H1 (cell line): ENCODE measurements around the gene SGK1. TPM values are rescaled to one million over a fixed set of nuclear protein-coding genes. Genes with fewer than 3 reads are reported as not detected.

Experiments
- CTCF ChIA-PET: fragments of 300-600 bp; sonication (Branson Sonifier 250); formaldehyde crosslinking; loops from one replicate; lab custom pipeline; 2021; ENCODE audit not compliant: partially characterized antibody; lab: Charles Lee
- POLR2A ChIA-PET: fragments of 300-600 bp; sonication (Branson Sonifier 250); formaldehyde crosslinking; loops from one replicate; lab custom pipeline; 2021; ENCODE audit warnings: inconsistent platforms; ENCODE audit not compliant: partially characterized antibody; lab: Charles Lee
- DNase-seq, 2 experiments: peaks; one replicate each; pipeline versions ENCODE4 v3.0.0 to v3.0.0-alpha.2; 2010 to 2022; ENCODE audit warnings: low spot score in 2 of 2, low read depth in 1 of 2, mixed read lengths in 1 of 2
- FAIRE-seq: peaks from 2 replicates; lab custom pipeline; 2011; peaks lifted over from hg19 to GRCh38; lab: Jason Lieb, UNC
- H2AFZ ChIP-seq: 2 replicates; pipeline ENCODE4 v1.8.1; 2012; ENCODE audit warnings: low read length, inconsistent platforms
- H2AK5ac ChIP-seq: 2 replicates; pipeline ENCODE4 v1.6.1; 2013; ENCODE audit warnings: low read depth, low read length
- H2BK120ac ChIP-seq: replicated peaks from 2 replicates; pipeline ENCODE3; 2013; ENCODE audit warnings: low read depth, low read length, inconsistent platforms
- H2BK12ac ChIP-seq: 2 replicates; pipeline ENCODE4 v1.6.1; 2013; ENCODE audit warnings: low read depth, low read length
- H2BK15ac ChIP-seq: 2 replicates; pipeline ENCODE4 v1.6.1; 2013; ENCODE audit warnings: low read length
- H2BK20ac ChIP-seq: 2 replicates; pipeline ENCODE4 v1.6.1; 2013; ENCODE audit warnings: low read length
- H2BK5ac ChIP-seq: 2 replicates; pipeline ENCODE4 v1.6.1; 2013; ENCODE audit warnings: low read depth, low read length
- H3K14ac ChIP-seq: 2 replicates; pipeline ENCODE4 v1.6.1; 2013; ENCODE audit warnings: inconsistent platforms; ENCODE audit not compliant: insufficient read length
- H3K18ac ChIP-seq: 2 replicates; pipeline ENCODE4 v1.6.1; 2013; ENCODE audit warnings: low read length; ENCODE audit errors: extremely low read depth
- H3K23ac ChIP-seq: 2 replicates; pipeline ENCODE4 v1.6.1; 2013; ENCODE audit warnings: inconsistent platforms; ENCODE audit not compliant: insufficient read length
- H3K23me2 ChIP-seq: 2 replicates; pipeline ENCODE4 v1.6.1; 2013; ENCODE audit warnings: low read depth, low read length
- H3K27ac ChIP-seq: 2 replicates; pipeline ENCODE4 v1.6.1; 2011; ENCODE audit warnings: low read depth, low read length, inconsistent platforms
- H3K27me3 ChIP-seq, 4 experiments: replicated peaks in 1 of 4; 1 replicate in 1 of 4; 2 replicates in 3 of 4; pipeline versions ENCODE4 v1.6.1 to v1.8.1; 2011 to 2013; ENCODE audit warnings: low read length in 3 of 4, mild to moderate bottlenecking in 3 of 4, inconsistent platforms in 2 of 4, mixed read lengths in 2 of 4, moderate library complexity in 1 of 4; ENCODE audit not compliant: control insufficient read depth in 3 of 4, insufficient read depth in 3 of 4; ENCODE audit errors: extremely low read depth in 1 of 4
- H3K36me3 ChIP-seq, 4 experiments: 2 replicates each; pipeline versions ENCODE4 v1.6.1 to v1.8.1; 2011 to 2013; ENCODE audit warnings: mild to moderate bottlenecking in 4 of 4, low read length in 3 of 4, moderate library complexity in 2 of 4, control low read depth in 1 of 4, inconsistent platforms in 1 of 4; ENCODE audit not compliant: insufficient read depth in 4 of 4, control insufficient read depth in 2 of 4
- H3K4ac ChIP-seq: replicated peaks from 2 replicates; pipeline ENCODE3; 2013; ENCODE audit warnings: low read length, low read depth, mixed read lengths, inconsistent platforms; ENCODE audit not compliant: insufficient read length
- H3K4me1 ChIP-seq, 4 experiments: replicated peaks in 1 of 4; 1 replicate in 1 of 4; 2 replicates in 3 of 4; pipeline versions ENCODE4 v1.6.1 to v1.8.1; 2011 to 2013; ENCODE audit warnings: low read length in 3 of 4, inconsistent platforms in 2 of 4, mixed read lengths in 1 of 4; ENCODE audit not compliant: insufficient read depth in 4 of 4, control insufficient read depth in 3 of 4
- H3K4me2 ChIP-seq, 2 experiments: 2 replicates each; pipeline versions ENCODE4 v1.6.1 to v1.8.1; 2011 to 2013; ENCODE audit warnings: low read depth in 2 of 2, low read length in 2 of 2, control low read depth in 1 of 2, inconsistent platforms in 1 of 2, mild to moderate bottlenecking in 1 of 2; ENCODE audit not compliant: insufficient read depth in 1 of 2
- H3K4me3 ChIP-seq, 4 experiments: fragments of 200-600, 300-600 bp in 1 of 4; sonication (generic), shearing (Covaris generic), sonication (Bioruptor Twin) in 1 of 4; 2 replicates each; pipeline versions ENCODE4 v1.5.1 to v1.8.1; 2011 to 2016; ENCODE audit warnings: low read length in 4 of 4, low read depth in 3 of 4, control low read depth in 2 of 4, inconsistent platforms in 2 of 4, mild to moderate bottlenecking in 2 of 4, mixed read lengths in 1 of 4, moderate library complexity in 1 of 4; ENCODE audit not compliant: insufficient read depth in 2 of 4; ENCODE audit errors: extremely low read depth in 1 of 4
- H3K56ac ChIP-seq: replicated peaks from 2 replicates; pipeline ENCODE3; 2013; ENCODE audit warnings: low read depth, mild to moderate bottlenecking, mixed read lengths, low read length, inconsistent platforms; ENCODE audit not compliant: insufficient read length
- H3K79me1 ChIP-seq: 2 replicates; pipeline ENCODE4 v1.6.1; 2013; ENCODE audit warnings: low read depth, low read length, control low read depth
- H3K79me2 ChIP-seq, 2 experiments: 2 replicates each; pipeline versions ENCODE4 v1.6.1 to v1.8.1; 2012 to 2013; ENCODE audit warnings: low read length in 2 of 2, mild to moderate bottlenecking in 2 of 2, inconsistent platforms in 1 of 2; ENCODE audit not compliant: insufficient read depth in 2 of 2, control insufficient read depth in 1 of 2
- H3K9ac ChIP-seq, 4 experiments: replicated peaks in 1 of 4; 1 replicate in 1 of 4; 2 replicates in 3 of 4; pipeline versions ENCODE4 v1.6.1 to v1.8.1; 2011 to 2013; ENCODE audit warnings: low read depth in 3 of 4, low read length in 3 of 4, control low read depth in 2 of 4, mild to moderate bottlenecking in 2 of 4, moderate library complexity in 2 of 4, inconsistent platforms in 1 of 4; ENCODE audit errors: extremely low read depth in 1 of 4
- H3K9me3 ChIP-seq, 2 experiments: 2 replicates each; pipeline versions ENCODE4 v1.6.1 to v1.8.1; 2012 to 2013; ENCODE audit warnings: mild to moderate bottlenecking in 2 of 2, moderate library complexity in 2 of 2, control low read depth in 1 of 2, inconsistent platforms in 1 of 2, low read depth in 1 of 2, low read length in 1 of 2, mixed read lengths in 1 of 2; ENCODE audit not compliant: insufficient read depth in 2 of 2
- H4K20me1 ChIP-seq, 2 experiments: replicated peaks in 1 of 2; 2 replicates each; pipeline versions ENCODE3 to v1.8.1; 2011 to 2013; ENCODE audit warnings: inconsistent platforms in 2 of 2, low read length in 2 of 2, mild to moderate bottlenecking in 1 of 2; ENCODE audit not compliant: insufficient read depth in 2 of 2, control insufficient read depth in 1 of 2
- H4K5ac ChIP-seq: 2 replicates; pipeline ENCODE4 v1.6.1; 2013; ENCODE audit warnings: low read length, low read depth, mixed read lengths, inconsistent platforms; ENCODE audit not compliant: insufficient read length
- H4K8ac ChIP-seq: 2 replicates; pipeline ENCODE4 v1.8.0; 2013; ENCODE audit warnings: mild to moderate bottlenecking, moderate library complexity, low read length, inconsistent platforms; ENCODE audit not compliant: insufficient read depth; ENCODE audit errors: extremely low read depth
- H4K91ac ChIP-seq: replicated peaks from 2 replicates; pipeline ENCODE3; 2013; ENCODE audit warnings: low read length, mixed read lengths, inconsistent platforms; ENCODE audit not compliant: insufficient read length
- ASH2L ChIP-seq: fragments of 200-600, 300-600 bp; sonication (generic); IDR thresholded peaks from one replicate; pipeline ENCODE4 v1.7.1; 2017; ENCODE audit warnings: low read length
- BACH1 ChIP-seq: IDR thresholded peaks from 2 replicates; pipeline ENCODE4 v1.6.1; 2012; ENCODE audit warnings: low read length, improper control_type of control experiment
- CHD2 ChIP-seq: IDR thresholded peaks from 2 replicates; pipeline ENCODE4 v1.6.1; 2012; ENCODE audit warnings: low read length, improper control_type of control experiment
- EZH2 ChIP-seq: fragments of 200-600 bp; sonication (generic); IDR thresholded peaks from 2 replicates; pipeline ENCODE4 v1.7.1; 2012; ENCODE audit warnings: low read depth, mild to moderate bottlenecking, moderate library complexity, low read length, inconsistent platforms; ENCODE audit not compliant: severe bottlenecking
- GABPA ChIP-seq: IDR thresholded peaks from 2 replicates; pipeline ENCODE4 v1.6.1; 2011; ENCODE audit warnings: mild to moderate bottlenecking, low read length, moderate library complexity, borderline replicate concordance; ENCODE audit not compliant: insufficient read depth
- GTF2F1 ChIP-seq: IDR thresholded peaks from 2 replicates; pipeline ENCODE4 v1.6.1; 2012; ENCODE audit warnings: low read depth, low read length, improper control_type of control experiment, borderline replicate concordance
- HDAC6 ChIP-seq: IDR thresholded peaks from one replicate; pipeline ENCODE4 v1.7.1; 2012; ENCODE audit warnings: low read depth, mild to moderate bottlenecking, inconsistent platforms, low read length, moderate library complexity
- KDM4A ChIP-seq: IDR thresholded peaks from one replicate; pipeline ENCODE4 v1.7.1; 2012; ENCODE audit warnings: low read depth, mild to moderate bottlenecking, moderate library complexity, low read length, inconsistent platforms; ENCODE audit not compliant: severe bottlenecking
- NANOG ChIP-seq: IDR thresholded peaks from 2 replicates; pipeline ENCODE4 v1.6.1; 2011; ENCODE audit warnings: low read length, low read depth, mild to moderate bottlenecking, inconsistent platforms; ENCODE audit not compliant: insufficient read depth, poor library complexity, severe bottlenecking
- PHF8 ChIP-seq: fragments of 200-600 bp; sonication (generic); conservative IDR thresholded peaks from 2 replicates; pipeline ENCODE4 v1.7.1; 2012; ENCODE audit warnings: low read depth, mild to moderate bottlenecking, inconsistent platforms, low read length, moderate library complexity
- RFX5 ChIP-seq: IDR thresholded peaks from 2 replicates; pipeline ENCODE4 v1.6.1; 2011; ENCODE audit warnings: low read depth, low read length, improper control_type of control experiment, borderline replicate concordance
- RXRA ChIP-seq: IDR thresholded peaks from 2 replicates; pipeline ENCODE4 v1.6.1; 2011; ENCODE audit warnings: low read depth, mild to moderate bottlenecking, low read length, moderate library complexity; ENCODE audit not compliant: insufficient read depth
- SP2 ChIP-seq: IDR thresholded peaks from 2 replicates; pipeline ENCODE4 v1.6.1; 2012; ENCODE audit warnings: mild to moderate bottlenecking, low read length, inconsistent platforms
- TBP ChIP-seq: IDR thresholded peaks from 2 replicates; pipeline ENCODE4 v1.6.1; 2011; ENCODE audit warnings: low read depth, low read length, improper control_type of control experiment
- TCF12 ChIP-seq: IDR thresholded peaks from 2 replicates; pipeline ENCODE4 v1.6.1; 2011; ENCODE audit warnings: low read depth, mild to moderate bottlenecking, low read length
- whole genome bisulfite sequencing, 2 experiments: shearing (Covaris generic) in 1 of 2; methylation state at CpG; one replicate each; pipeline versions ENCODE4 v1.1.6 to v1.1.7; 2013 to 2015; ENCODE audit warnings: low lambda C conversion rate in 2 of 2, mixed read lengths in 2 of 2, inconsistent platforms in 1 of 2, low coverage in 1 of 2, missing lambda C conversion rate in 1 of 2; ENCODE audit not compliant: insufficient replicate concordance in 2 of 2, insufficient coverage in 1 of 2, insufficient read length in 1 of 2; ENCODE audit errors: extremely low coverage in 1 of 2, missing lambda C conversion rate in 1 of 2; 5-methylcytosine and 5-hydroxymethylcytosine counted together
- polyA plus RNA-seq, 7 experiments: library from polyadenylated mRNA; depleted of rRNA in 3 of 7; stranded (reverse) in 5 of 7; unstranded in 2 of 7; fragments of >200 nt in 5 of 7; fragments of 200-250 nt in 2 of 7; gene quantifications; 1 replicate in 5 of 7; 2 replicates in 1 of 7; 4 replicates in 1 of 7; pipeline versions ENCODE4 v1.2.1 to v1.2.3, GENCODE V29; 2011 to 2013; ENCODE audit warnings: missing spikeins in 2 of 7, mixed read lengths in 2 of 7
- total RNA-seq: library from RNA; stranded (reverse); fragmentation: NEBNext Ultra II Directional; extraction: Animal tissue kit (Norgen Biotek cat#: 25700); gene quantifications from 2 replicates; pipeline ENCODE4 v1.2.1, GENCODE V29; 2021

SGK1 gene
- total and polyA plus RNA-seq, 2 of the 8 experiments (the other 6 are each of a cell fraction or from before 2014, with no cell fraction given), result 14.5 to 18.4 TPM

GRCh38 chr6:134308800-134309199 lies 9.1 kb downstream of the SGK1 start:
- Histone ChIP-seq H3K9ac (no peak overlapping the region), H3K4me2 (no peak overlapping the region), H3K23ac (no peak overlapping the region), H3K27me3 (no peaks in the 10 kb centered on the region), H3K79me1 (no peaks in the 10 kb centered on the region), H2BK120ac (no peak overlapping the region), H3K4me1 (peaks cover 0 to 6% (median 3%) of the 10 kb centered on the region in 4 experiments; a peak in 2 of 7 replicates), H2BK5ac (no peak overlapping the region), H3K23me2 (no peaks in the 10 kb centered on the region; the same call in 1 of the 2 replicates), H3K27ac (no peak overlapping the region), H3K4me3 (no peak overlapping the region), H3K36me3 (no peaks in the 10 kb centered on the region), H3K18ac (no peak overlapping the region), H3K56ac (no peak overlapping the region), H4K5ac (no peak overlapping the region), H4K20me1 (no peaks in the 10 kb centered on the region), H3K79me2 (no peaks in the 10 kb centered on the region), H4K91ac (no peak overlapping the region), H2BK12ac (no peak overlapping the region), H3K4ac (no peak overlapping the region), H2BK15ac (no peak overlapping the region), H3K14ac (no peak overlapping the region), H3K9me3 (no peaks in the 10 kb centered on the region), H2AK5ac (no peak overlapping the region), H2AFZ (no peak overlapping the region), H2BK20ac (no peak overlapping the region), H4K8ac (no peak overlapping the region)
- WGBS, 2 experiments, result 87% methylated on average over 9 of the region's 9 CpGs; no CpG with 5 or more reads in 1 of the 2 experiments
- CTCF ChIA-PET, result interaction anchor here (1.9 kb wide), 1 partner anchor 10 kb away, joined by 5 read pairs; no protein-coding TSS in a partner anchor
- FAIRE-seq (no peak), DNase-seq (no peak)
- POLR2A ChIA-PET, result interaction anchor here (2.1 kb wide), 1 partner anchor 135 kb away, joined by 5 read pairs; no protein-coding TSS in a partner anchor
- TF ChIP-seq PHF8 (no peak), CHD2 (no peak), KDM4A (no peak), BACH1 (no peak), RFX5 (no peak), EZH2 (no peak), SP2 (no peak), TBP (no peak), HDAC6 (no peak), RXRA (no peak), TCF12 (no peak), GABPA (no peak), NANOG (no peak), GTF2F1 (no peak), ASH2L (no peak)
